ENCODE data around the gene ITPR3.

DNA sequence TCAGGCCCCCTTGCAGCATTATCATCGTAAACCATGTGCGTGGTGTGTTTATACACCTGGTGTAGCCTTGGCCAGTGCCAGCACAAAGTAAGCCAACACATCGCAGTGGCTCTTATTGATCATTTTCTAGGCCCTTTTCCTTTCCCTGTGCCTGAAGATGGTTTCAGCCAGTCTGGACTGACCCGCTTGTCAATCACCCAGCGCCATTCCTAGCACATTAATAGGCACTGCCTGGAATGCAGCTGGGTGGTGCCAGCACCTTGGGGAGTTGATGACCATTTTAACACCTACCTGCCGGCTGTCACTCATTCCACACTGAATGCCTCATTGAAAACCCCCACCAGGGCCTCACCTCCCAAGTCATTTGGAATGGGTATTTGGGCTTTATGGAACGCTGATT, 95.3 kb downstream of the ITPR3 start:
- TF ChIP-seq POLR2A (IDR thresholded peaks at IDR 0.05) (no peak), EP300 (IDR thresholded peaks at IDR 0.05) (no peak)
- TF ChIP-seq, protein P1, sequence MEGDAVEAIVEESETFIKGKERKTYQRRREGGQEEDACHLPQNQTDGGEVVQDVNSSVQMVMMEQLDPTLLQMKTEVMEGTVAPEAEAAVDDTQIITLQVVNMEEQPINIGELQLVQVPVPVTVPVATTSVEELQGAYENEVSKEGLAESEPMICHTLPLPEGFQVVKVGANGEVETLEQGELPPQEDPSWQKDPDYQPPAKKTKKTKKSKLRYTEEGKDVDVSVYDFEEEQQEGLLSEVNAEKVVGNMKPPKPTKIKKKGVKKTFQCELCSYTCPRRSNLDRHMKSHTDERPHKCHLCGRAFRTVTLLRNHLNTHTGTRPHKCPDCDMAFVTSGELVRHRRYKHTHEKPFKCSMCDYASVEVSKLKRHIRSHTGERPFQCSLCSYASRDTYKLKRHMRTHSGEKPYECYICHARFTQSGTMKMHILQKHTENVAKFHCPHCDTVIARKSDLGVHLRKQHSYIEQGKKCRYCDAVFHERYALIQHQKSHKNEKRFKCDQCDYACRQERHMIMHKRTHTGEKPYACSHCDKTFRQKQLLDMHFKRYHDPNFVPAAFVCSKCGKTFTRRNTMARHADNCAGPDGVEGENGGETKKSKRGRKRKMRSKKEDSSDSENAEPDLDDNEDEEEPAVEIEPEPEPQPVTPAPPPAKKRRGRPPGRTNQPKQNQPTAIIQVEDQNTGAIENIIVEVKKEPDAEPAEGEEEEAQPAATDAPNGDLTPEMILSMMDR (IDR thresholded peaks at IDR 0.05) = no peak
